Activated CD4-positive, alpha-beta T cell treated with anti-CD3 and anti-CD28 coated beads, Interleukin-2, amount 50 U/mL, for 4 hours (primary cell): ENCODE measurements around the gene AOPEP.
"Not testable (repeated sequence)": the region's sequence is repeated elsewhere in the genome, so short reads cannot be mapped to it uniquely, and the experiment has no call there.

Experiments used
- DNase-seq, 2 experiments: peaks; one replicate each; pipeline ENCODE4 v3.0.0-alpha.2; 2020

The AOPEP gene

DNA sequence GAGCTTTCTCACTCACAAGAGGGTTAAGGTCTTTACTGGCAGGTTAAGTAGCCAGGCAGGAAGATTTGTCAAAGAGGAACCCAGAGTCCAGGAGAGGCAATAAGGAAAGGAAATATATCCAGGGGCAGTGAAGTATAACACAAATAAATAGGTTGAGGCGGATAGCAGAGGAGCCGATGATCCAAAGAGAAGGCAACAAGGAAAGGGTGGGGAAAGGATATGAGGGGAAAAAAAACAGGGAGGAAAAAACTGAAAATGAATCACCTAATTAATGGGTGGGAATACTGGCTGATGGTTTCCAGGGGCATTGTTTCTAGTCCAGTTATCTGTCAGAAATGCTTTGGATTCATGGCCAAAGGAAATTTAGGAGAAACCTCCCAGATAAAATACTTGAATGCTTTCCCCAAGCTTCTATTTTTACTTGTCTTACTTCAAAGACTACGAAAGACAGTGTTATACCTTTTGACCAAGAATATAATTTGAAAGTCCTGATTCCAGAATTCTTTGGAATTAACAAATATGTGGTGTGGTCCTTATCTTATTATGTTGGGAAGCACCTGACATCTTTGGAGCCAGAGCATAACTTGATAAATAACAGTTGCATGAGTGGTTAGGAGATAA is 146.5 kb downstream of the AOPEP start:
- DNase-seq = no peak

DNA sequence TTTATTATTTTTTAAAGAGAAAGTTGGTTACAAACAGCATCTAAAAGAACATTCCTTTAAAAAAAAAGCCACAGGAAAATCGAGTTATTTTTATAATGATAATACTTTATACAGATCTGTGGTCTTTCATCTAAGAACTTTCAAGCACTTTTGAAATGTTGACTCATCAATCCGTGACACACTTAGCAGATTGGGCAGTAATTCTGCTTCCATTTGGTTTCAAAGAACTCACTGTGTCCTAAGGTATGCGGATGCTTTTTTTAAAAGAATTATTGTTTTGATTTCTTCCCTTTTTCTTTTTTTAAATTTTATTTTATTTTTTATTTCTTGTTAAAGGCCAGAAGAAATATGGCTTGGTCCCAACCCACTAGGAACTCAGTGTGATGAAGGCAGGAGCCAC is 147.8 kb downstream of the AOPEP start:
- DNase-seq = no peak

DNA sequence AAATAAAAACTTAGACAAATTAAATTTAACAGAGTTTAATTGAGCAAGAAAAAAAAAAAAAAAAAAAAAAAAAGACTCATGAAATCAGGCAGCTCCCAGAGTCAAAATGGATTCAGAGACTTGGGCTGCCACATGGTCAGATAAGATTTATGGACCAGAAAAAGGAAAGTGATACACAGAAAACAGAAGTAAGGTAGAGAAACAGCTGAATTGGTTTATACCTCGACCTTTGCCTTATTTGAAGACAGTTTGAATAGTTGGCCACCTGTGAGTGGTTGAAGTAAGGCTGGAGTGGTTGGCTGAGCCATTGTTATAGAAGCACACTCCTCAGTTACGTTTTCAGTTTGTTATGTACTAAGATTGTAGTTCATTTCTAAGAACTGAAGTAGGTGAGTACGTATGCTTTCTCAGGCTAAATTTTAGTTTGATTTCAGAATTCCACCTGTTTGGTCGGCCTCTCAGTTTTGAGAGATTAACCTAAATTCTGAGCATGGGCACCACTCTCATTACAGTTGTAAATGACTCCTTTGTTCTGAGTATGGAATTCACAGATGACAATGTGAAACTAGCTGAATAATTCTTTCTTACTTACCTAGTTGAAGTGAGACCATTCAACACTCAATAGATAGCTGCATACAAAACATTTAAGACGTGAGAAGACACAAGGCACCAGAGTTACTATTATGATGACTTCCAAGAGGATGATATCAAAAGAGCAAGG is 149.0 kb downstream of the AOPEP start:
- DNase-seq = no peak

- not testable (repeated sequence) for DNase-seq
Observed at GRCh38 chr9:94878804-94879203, 152.3 kb downstream of the AOPEP start.

DNA sequence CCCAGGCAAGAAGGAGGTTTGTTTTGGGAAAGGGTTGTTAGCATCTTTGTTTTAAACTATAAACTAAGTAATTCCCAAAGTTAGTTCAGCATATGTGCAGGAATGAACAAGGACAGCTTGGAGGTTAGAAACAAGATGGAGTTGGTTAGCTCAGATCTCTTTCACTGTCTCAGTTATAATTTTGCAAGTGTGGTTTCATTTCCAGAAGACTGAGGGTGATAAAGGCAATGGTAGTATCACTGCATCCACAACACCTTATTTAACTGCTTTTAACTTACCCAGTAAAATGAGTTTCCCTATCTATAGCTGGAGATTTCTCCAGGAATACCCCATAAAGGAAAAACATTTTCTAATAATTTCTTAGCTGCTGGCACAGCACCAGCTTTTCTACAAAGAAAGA is 152.7 kb downstream of the AOPEP start:
- no peak for DNase-seq

DNA sequence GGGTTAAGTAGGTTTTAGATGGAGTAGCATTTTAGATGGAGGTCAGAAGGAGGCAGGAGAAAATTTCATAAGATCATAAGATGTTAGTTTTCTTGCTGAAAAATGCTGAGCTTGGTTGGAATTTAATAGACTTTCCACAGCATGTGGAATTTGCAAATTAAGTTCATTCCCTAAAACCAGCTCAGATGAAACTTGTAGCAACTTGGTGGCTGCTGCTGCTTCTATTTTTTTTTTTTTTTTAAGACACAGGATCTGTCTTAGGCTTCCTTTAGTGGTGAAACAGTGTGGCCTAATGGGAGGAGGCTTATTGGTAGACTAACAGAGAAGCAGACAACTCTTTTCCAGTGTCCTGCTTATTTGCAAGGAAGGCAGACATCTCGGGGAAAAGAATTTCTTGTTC is 154.5 kb downstream of the AOPEP start:
- no peak for DNase-seq

DNA sequence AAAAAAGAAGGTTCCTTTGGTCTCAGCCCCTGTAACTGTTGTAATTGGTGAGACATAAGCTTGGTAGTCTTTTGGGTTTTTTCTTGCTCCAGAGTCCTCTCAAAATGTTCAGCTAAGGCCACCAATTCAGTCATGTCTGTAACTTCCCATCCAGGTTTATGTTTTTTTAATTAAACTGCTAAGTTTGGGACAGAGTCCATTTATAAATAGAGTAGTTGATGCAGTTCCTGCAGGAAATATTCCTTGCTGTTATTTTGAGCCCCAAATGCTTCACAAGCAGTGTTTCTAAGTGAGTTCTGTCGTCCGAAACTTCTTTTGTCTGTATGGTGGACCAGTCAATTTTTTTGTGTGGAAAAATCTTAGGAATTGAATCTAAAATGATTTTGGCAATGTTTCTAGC is 155.0 kb downstream of the AOPEP start:
- DNase-seq = no peak

GRCh38 chr9:94881940-94882339 is 155.4 kb downstream of the AOPEP start:
- no peak for DNase-seq

DNA sequence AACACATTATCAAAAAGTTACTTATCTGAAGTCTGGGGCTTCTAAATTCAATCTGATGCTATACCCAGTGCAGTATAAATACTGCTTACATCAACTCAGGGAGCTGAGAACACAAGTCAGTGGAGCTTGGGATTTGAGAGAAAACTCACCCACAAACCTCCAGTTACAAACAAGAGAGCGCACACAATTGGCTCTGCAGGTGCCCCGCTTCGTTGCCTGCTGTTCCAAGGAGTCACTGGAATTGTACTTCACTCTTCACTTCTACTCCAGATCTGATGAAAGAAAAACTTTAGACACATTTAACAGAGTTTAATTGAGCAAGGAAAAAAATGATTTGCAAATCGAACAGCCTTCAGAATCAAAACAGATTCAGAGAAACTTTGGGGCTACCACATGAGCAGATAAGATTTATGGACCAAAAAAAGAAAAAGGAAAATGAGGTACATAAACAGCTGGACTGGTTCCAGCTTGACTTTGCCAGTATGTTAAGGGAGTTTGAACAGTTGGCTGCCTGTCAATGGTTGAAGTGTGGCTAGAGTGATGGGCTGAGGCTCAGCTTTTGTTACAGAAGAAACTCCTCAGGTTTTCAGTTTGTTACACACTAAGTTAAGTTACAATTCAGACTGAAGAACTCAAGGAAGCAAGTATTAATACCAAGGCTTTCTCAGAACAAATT is 156.6 kb downstream of the AOPEP start:
- DNase-seq = no peak

GRCh38 chr9:94885854-94886447 is 159.5 kb downstream of the AOPEP start:
- no peak for DNase-seq

- no peak for DNase-seq
Observed at GRCh38 chr9:94887721-94888120, 161.2 kb downstream of the AOPEP start.

DNA sequence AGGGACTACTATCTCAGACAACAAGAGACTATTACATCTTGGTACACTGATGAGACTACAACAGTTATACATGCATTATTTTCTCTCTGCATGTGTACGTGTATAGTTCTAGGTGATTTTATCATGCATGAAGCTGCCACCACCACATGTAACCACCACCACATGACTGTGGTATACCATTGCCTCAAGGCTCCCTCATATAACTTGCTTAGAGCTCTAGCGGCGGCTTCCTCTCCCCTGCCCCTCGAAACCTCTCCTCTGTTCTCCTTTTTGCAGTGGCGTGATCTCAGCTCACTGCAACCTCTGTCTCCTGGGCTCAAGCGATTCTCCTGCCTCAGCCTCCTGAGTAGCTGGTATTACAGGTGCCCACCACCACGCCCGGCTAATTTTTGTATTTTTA is 162.3 kb downstream of the AOPEP start:
- no peak for DNase-seq

- no peak for DNase-seq
Observed at GRCh38 chr9:94889628-94890027, 163.1 kb downstream of the AOPEP start.

DNA sequence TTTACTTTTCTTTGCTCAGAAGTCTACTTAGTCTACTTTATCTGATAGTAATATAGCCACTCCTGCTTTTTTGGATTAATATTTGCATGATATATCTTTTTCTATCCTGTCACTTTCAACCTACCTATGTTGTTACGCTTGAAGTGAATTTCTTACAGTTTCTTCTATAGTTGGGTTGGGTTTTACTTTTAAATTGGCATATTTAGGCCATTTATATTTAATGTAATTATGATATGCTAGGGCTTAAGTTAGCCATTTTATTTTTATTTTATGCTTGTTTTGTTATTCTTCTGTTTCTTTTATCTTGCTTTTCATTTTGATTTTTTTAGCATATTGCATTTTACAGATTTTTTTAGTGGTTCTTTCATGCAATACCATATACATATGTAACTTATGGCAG is 164.7 kb downstream of the AOPEP start:
- DNase-seq = no peak

GRCh38 chr9:94892675-94893074 is 166.2 kb downstream of the AOPEP start:
- no peak for DNase-seq

GRCh38 chr9:94894094-94894699 is 167.7 kb downstream of the AOPEP start:
- no peak for DNase-seq

DNA sequence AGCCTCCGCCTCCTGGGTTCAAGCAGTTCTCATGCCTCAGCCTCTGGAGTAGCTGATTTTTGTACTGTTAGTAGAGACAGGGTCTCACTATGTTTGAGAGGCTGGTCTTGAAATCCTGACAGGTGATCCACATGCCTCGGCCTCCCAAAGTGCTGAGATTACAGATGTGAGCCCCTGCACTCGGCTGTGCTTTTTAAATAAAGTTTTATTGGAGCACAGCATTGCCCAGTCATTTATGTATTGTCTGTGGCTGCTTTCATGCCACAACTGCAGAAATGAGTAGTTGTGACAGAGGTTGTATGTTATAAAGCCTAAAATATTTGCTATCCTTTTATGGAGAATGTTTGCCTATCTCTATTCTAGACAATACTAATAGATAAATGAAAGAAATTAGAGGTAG is 169.2 kb downstream of the AOPEP start:
- DNase-seq = no peak

- no peak for DNase-seq
Observed at GRCh38 chr9:94896512-94896911, 170.0 kb downstream of the AOPEP start.

DNA sequence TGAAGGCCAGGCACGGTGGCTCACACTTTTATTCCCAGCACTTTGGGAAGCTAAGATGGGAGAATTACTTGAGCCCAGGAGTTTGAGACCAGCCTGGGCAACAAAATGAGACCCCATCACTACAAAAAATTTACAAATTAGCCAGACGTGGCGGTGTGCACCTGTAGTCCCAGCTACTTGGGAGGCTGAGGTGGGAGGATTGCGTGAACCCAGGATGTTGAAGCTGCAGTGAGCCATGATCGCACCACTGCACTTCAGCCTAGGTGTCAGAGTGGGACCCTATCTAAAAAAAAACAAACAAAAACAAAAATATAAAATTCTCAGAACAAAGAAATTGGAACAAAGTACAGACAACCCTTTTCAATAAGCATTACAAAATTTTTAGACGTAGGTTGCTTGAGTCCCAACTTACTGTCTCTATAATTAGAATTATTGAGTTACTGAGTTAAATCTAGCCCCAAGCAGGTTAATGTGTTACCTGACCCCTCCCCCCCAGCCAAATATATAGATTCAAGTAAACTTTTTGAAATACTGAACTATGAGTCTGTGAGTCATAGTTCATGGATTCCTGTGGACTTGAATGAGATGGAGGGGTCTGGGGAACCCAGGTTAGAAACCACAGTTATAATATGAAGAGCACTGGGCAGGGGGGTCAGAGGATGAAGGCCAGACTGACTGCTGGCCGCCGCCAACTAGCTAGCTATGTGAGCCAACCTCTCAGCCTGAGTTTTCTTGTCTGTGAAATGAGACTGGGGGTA is 173.1 kb downstream of the AOPEP start:
- no peak for DNase-seq

DNA sequence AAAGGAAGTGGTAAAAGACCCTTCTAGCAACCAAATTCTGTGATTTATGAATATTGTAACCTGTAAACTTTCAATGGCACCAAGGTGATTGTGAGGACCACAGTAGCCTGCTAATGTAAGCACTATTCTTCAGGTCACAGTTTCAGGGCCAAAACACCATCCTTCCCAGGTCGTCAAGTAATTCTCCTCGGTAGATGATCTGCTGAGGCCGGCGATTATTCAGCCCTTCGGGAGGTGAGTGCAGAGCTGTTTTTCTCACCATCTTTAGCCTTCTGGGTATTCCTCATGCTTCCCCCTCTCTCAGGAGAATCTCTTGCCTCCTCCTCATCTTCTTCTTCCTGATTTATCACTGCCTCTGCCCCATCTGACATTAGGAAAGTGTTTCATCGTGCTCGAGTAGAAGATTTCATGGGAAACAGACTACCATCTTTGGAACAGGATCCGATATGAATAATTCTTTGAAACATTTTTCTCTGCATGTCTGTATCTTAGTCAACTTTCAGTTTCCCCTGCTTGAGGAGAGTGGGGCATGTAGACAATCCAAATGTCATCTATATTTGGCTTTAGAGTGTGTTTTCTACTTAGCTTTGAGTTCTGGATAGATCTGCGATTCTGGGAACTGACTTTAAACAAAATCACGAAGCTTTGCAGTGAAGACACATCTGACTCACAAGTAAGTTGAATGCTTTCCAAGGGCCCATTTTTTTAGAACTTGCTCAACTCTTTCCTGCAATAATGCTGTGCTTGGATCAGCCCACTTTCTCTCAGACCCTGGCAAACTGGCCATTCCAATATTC is 173.9 kb downstream of the AOPEP start:
- no peak for DNase-seq

DNA sequence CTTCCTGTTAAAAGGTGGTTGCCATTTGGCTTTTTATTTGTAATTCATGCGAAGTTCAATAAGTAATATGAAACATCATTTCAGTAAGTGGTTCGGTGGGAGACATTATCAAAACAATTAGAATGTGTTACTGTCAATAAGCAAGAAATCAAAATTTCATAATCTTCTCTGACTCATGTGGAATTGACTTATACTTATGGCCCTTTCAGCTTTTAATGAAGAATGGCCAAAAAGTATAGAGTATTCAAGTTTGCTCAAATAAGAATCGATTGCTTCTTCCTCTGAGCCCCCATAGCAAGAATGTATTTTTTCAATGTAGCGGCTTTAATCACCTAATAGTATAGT is 174.5 kb downstream of the AOPEP start:
- DNase-seq = no peak

GRCh38 chr9:94903961-94904421 is 177.5 kb downstream of the AOPEP start:
- no peak for DNase-seq
